ENCODE results near the gene OSBP2. TPM values are rescaled to one million over a fixed set of nuclear protein-coding genes. Genes with fewer than 3 reads are reported as not detected.
A peak's percentile ranks its signal among the peaks of the same experiment; 100 is the strongest.

The OSBP2 gene
- total RNA-seq, 4 donors from 2014 or later = 3.7 to 8.7 (median 4.7) TPM

GRCh38 chr22:30905696-30906341 lies 211.1 kb downstream of the OSBP2 start:
- Histone ChIP-seq H3K4me3 (no peak overlapping the region), H3K4me1 (no peaks in the 10 kb centered on the region), H3K9me3 (no peaks in the 10 kb centered on the region), H3K27ac (no peak overlapping the region), H3K36me3 (no peaks in the 10 kb centered on the region), H3K27me3 (no peaks in the 10 kb centered on the region)
- TF ChIP-seq CTCF (IDR thresholded peaks at IDR 0.05) = no peak
- no peak for TF ChIP-seq POLR2A (IDR thresholded peaks at IDR 0.05)
- DNase-seq = peak in 1 of 3 donors; percentile 35

- Histone ChIP-seq H3K36me3 (no peaks in the 10 kb centered on the region), H3K4me3 (no peak overlapping the region), H3K27ac (no peak overlapping the region), H3K27me3 (no peaks in the 10 kb centered on the region), H3K4me1 (no peaks in the 10 kb centered on the region), H3K9me3 (no peaks in the 10 kb centered on the region)
- TF ChIP-seq POLR2A (IDR thresholded peaks at IDR 0.05) (no peak), CTCF (IDR thresholded peaks at IDR 0.05) (no peak)
- DNase-seq = peak in 1 of 3 donors; percentile 5
Observed at GRCh38 chr22:30906411-30906810, 211.7 kb downstream of the OSBP2 start.

GRCh38 chr22:30906946-30907345 lies 212.3 kb downstream of the OSBP2 start:
- no peaks in the 10 kb centered on the region for H3K36me3 ChIP-seq
- no peaks in the 10 kb centered on the region for H3K4me1 ChIP-seq
- DNase-seq = peak in 1 of 3 donors; percentile 18
- no peaks in the 10 kb centered on the region for H3K9me3 ChIP-seq
- no peak overlapping the region for H3K27ac ChIP-seq
- TF ChIP-seq POLR2A (IDR thresholded peaks at IDR 0.05) = no peak
- no peaks in the 10 kb centered on the region for H3K27me3 ChIP-seq
- H3K4me3 ChIP-seq = no peak overlapping the region

GRCh38 chr22:30908051-30908461 lies 213.4 kb downstream of the OSBP2 start:
- no peaks in the 10 kb centered on the region for H3K4me1 ChIP-seq
- H3K27me3 ChIP-seq = no peaks in the 10 kb centered on the region
- no peak overlapping the region for H3K4me3 ChIP-seq
- H3K9me3 ChIP-seq = no peaks in the 10 kb centered on the region
- no peak for TF ChIP-seq POLR2A (IDR thresholded peaks at IDR 0.05)
- TF ChIP-seq CTCF (IDR thresholded peaks at IDR 0.05) = no peak
- no peak overlapping the region for H3K27ac ChIP-seq
- no peaks in the 10 kb centered on the region for H3K36me3 ChIP-seq
- DNase-seq = peak in 1 of 3 donors; percentile 30

- Histone ChIP-seq H3K4me1 (no peaks in the 10 kb centered on the region), H3K27ac (no peak overlapping the region), H3K4me3 (no peak overlapping the region), H3K36me3 (no peaks in the 10 kb centered on the region), H3K9me3 (no peaks in the 10 kb centered on the region), H3K27me3 (no peaks in the 10 kb centered on the region)
- TF ChIP-seq CTCF (IDR thresholded peaks at IDR 0.05) (no peak), POLR2A (IDR thresholded peaks at IDR 0.05) (no peak)
- peak in 1 of 3 donors; percentile 10 for DNase-seq
Observed at GRCh38 chr22:30909306-30909705, 214.6 kb downstream of the OSBP2 start.

- Histone ChIP-seq H3K27ac (no peak overlapping the region), H3K36me3 (no peaks in the 10 kb centered on the region), H3K4me3 (no peak overlapping the region), H3K27me3 (no peaks in the 10 kb centered on the region), H3K4me1 (no peaks in the 10 kb centered on the region), H3K9me3 (no peaks in the 10 kb centered on the region)
- no peak for TF ChIP-seq POLR2A (IDR thresholded peaks at IDR 0.05)
- TF ChIP-seq CTCF (IDR thresholded peaks at IDR 0.05) = no peak
- DNase-seq = peak in 1 of 3 donors; percentile 6
Observed at GRCh38 chr22:30910358-30910757, 215.7 kb downstream of the OSBP2 start.
